Measurements from ENCODE around the gene LGI4.

- TF ChIP-seq USF2 (IDR thresholded peaks at IDR 0.05) = no peak
- no peak for TF ChIP-seq CTCF (IDR thresholded peaks at IDR 0.05)
These were observed 27.8 kb upstream of the LGI4 start for GRCh38 chr19:35162471-35163326.

All from A549 (cell line).